Mesodermal cell (in vitro differentiated cells): ENCODE measurements around the gene POR.
"Not testable (repeated sequence)": the region's sequence is repeated elsewhere in the genome, so short reads cannot be mapped to it uniquely, and the experiment has no call there.

ENCODE experiments used
- H3K27ac ChIP-seq: 2 replicates; pipeline ENCODE4 v1.7.0; 2013; ENCODE audit warnings: mild to moderate bottlenecking, low read depth, low read length, moderate library complexity; ENCODE audit not compliant: severe bottlenecking
- H3K36me3 ChIP-seq: 2 replicates; pipeline ENCODE4 v1.7.1; 2013; ENCODE audit warnings: mild to moderate bottlenecking, low read length, moderate library complexity; ENCODE audit not compliant: control insufficient read depth, insufficient read depth
- H3K4me1 ChIP-seq: one replicate; pipeline ENCODE4 v1.7.1; 2013; ENCODE audit warnings: mild to moderate bottlenecking, low read length; ENCODE audit not compliant: insufficient read depth, control insufficient read depth, poor library complexity, severe bottlenecking
- H3K4me3 ChIP-seq: 2 replicates; pipeline ENCODE4 v1.7.0; 2013; ENCODE audit warnings: low read length, control low read depth, mild to moderate bottlenecking; ENCODE audit not compliant: insufficient read depth, poor library complexity, severe bottlenecking; ENCODE audit errors: extremely low read depth
- H3K9me3 ChIP-seq: 2 replicates; pipeline ENCODE4 v1.7.1; 2013; ENCODE audit warnings: mild to moderate bottlenecking, low read length, moderate library complexity; ENCODE audit not compliant: control insufficient read depth
- WGBS, 2 experiments: methylation state at CpG; one replicate each; pipeline ENCODE4 v1.1.5; 2013; ENCODE audit warnings: missing lambda C conversion rate in 2 of 2; ENCODE audit not compliant: insufficient coverage in 2 of 2; 5-methylcytosine and 5-hydroxymethylcytosine counted together

Gene POR

DNA sequence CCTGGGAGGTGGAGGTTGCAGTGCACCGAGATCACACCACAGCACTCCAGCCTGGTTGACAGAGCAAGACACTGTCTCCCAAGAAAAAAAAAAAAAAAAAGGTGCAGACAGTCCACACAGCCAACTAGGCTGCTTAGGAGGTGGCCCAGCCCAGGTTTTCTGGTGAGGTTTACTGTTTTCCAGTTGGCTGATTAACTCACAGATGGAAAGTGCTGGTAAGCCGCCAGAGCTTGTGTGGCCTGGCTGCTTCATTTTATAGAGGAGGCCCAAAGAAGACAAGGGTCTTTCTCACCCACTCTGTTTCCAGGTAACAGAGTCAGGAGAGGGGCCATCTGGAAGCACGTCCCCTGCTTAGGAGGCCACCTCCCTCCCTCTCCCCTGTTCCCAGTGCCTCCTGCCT is 29.9 kb upstream of the POR start:
- 100% methylated on average over 1 to 2 of the region's 3 CpGs for WGBS, 2 experiments
- peaks cover 79% of the 10 kb centered on the region for H3K36me3 ChIP-seq
- peaks cover 5% of the 10 kb centered on the region for H3K4me1 ChIP-seq
- H3K4me3 ChIP-seq, result no peak overlapping the region
- no peak overlapping the region for H3K27ac ChIP-seq
- no peaks in the 10 kb centered on the region for H3K9me3 ChIP-seq

DNA sequence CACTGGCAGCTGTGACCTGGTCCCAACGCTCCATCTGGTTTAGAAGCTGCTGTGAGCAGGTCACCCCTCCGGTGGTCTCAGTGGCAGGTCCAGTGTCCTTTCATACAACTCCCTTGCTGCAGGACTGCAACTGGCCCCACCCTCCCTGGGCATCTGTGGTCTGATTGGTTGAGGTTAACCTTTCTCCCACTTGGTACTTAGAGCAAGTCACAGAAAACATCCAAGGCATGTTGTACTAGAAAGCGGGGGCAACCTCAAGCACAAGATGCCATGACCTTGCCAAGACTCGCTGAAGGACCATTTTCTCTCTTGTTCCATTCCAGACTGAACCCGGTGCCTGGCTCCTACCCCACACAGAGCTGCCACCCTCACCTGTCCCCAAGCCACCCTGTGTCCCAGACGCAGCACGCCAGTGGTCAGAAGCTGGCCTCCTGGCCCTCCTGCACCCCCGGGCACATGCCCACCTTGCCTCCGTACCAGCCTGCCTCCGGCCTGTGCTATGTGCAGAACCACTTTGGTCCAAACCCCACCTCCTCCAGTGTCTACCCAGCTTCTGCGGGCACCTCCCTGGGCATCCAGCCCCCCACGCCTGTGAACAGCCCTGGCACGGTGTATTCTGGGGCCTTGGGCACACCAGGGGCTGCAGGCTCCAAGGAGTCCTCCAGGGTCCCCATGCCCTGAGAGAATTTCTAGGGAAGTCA is 27.1 kb upstream of the POR start:
- no peak overlapping the region for H3K27ac ChIP-seq
- no peaks in the 10 kb centered on the region for H3K9me3 ChIP-seq
- H3K36me3 ChIP-seq, result peaks cover 60% of the 10 kb centered on the region
- 92 to 96% methylated on average over 8 to 10 of the region's 13 CpGs for whole genome bisulfite sequencing, 2 experiments
- H3K4me1 ChIP-seq, result no peaks in the 10 kb centered on the region
- H3K4me3 ChIP-seq, result no peak overlapping the region

DNA sequence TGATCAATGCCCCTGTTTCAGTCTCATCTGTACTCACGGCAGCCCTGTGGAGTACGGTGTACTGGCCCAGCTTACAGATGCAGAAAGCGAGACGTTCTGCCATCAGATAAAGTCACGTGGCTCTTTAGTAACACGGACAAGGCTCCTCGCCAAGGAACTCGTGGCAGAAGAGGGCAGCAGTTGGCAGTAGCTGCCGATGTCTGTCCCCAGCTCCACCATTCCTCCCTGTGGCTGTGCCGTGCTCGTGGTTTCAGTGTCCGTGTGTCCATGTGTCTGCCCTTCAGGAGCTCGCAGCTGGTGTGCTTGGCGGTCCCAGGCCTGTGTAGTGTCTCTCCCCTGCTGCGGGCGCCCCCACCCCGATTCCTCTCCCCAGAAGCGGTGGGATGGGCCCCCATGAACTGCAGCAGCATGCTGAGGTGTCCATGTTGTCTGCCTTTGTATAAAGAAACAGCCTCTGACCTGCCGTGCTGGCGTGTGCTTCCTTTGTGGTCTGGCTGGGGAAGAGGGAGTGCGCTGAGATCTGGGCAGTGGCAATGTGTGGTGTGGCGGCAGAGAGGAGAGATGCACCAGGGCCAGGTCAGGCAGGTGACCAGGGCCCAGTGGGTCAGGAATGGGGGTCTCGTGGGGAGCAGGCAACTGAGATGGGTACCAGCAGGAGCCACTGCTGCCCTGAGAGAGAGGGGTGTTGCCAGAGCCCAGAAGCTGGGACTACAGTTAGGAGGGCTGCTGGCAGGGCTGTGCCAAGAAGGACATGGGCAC is 26.3 kb upstream of the POR start:
- Histone ChIP-seq H3K9me3 (no peaks in the 10 kb centered on the region), H3K4me1 (no peaks in the 10 kb centered on the region), H3K4me3 (no peak overlapping the region), H3K36me3 (peaks cover 51% of the 10 kb centered on the region), H3K27ac (no peak overlapping the region)
- 94 to 97% methylated on average over 20 to 23 of the region's 23 CpGs for WGBS, 2 experiments

DNA sequence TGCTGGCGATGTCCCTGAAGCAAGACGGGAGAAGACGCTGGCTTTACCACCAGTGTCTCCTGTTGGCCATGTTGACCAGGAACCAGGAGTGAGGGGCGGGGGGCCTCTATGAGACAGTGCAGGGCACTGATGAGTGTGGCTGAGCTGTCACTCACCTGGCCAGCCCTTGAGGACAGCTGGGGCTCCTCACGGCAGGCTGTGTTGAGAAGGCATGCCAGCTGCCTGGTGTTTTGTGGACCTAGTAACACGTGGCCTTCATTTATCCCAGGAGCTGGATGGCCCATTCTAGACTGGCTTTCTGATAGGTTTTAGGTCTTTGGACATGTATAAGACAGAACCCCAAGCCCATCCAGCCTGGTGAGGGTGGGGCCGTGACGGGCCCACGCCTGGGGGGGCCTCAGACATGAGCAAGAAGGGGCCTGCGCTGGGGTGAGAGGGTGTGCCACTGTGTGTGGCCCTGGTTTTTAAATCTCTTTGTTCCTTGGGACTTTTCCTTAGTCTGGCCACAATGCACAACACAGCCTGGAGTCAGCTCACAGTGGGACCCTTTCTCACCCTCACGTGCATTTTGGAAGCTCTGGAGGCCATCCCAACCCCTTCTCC is 25.6 kb upstream of the POR start:
- 92 to 99% methylated on average over 8 of the region's 11 CpGs for whole genome bisulfite sequencing, 2 experiments
- Histone ChIP-seq H3K4me3 (no peak overlapping the region), H3K4me1 (no peaks in the 10 kb centered on the region), H3K27ac (no peak overlapping the region), H3K9me3 (no peaks in the 10 kb centered on the region), H3K36me3 (peaks cover 44% of the 10 kb centered on the region)

DNA sequence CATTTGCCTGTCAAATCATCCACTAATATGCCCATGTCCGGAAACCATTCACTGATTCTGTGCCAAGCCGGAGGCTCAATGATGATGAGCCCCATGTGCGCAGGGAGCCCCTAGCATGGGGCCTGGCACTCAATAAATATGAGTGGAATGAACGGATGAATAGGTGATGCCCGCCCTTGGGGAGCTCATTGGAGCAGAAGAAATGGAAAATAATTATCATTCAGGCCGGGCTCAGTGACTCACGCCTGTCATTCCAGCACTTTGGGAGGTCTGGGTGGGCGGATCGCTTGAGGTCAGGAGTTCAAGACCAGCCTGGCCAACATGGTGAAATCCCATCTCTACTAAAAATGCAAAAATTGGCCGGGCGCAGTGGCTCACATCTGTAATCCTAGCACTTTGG is 25.1 kb upstream of the POR start:
- no peaks in the 10 kb centered on the region for H3K4me1 ChIP-seq

DNA sequence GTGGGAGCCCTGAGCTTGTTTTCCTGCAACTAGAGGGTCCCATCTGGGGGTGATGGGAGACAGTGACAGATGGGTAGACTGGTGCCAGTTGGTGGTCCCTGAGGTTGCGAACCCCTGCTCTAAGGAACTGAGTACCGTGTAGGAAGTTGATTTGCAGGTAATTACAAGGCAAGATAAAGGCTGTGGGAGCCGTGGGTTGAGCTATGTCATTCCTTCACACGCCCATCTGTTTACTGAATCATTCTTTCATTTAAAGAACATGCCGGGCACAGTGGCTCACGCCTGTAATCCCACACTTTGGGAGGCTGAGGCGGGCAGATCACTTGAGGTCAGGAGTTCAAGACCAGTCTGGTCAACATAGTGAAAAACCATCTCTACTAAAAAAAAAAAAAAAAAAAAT is 23.7 kb upstream of the POR start:
- not testable (repeated sequence) for H3K27ac ChIP-seq, H3K4me1 ChIP-seq, H3K9me3 ChIP-seq, H3K4me3 ChIP-seq
- H3K36me3 ChIP-seq, result peaks cover 25% of the 10 kb centered on the region
- WGBS, 2 experiments, result 83 to 88% methylated on average over 3 to 6 of the region's 7 CpGs

More for the DNA sequence above, 25.1 kb upstream of the POR start:
- WGBS, 2 experiments, result 89 to 96% methylated on average over 8 to 10 of the region's 11 CpGs
- H3K4me3 ChIP-seq, result no peak overlapping the region
- H3K36me3 ChIP-seq, result peaks cover 39% of the 10 kb centered on the region
- H3K9me3 ChIP-seq, result no peaks in the 10 kb centered on the region
- H3K27ac ChIP-seq, result no peak overlapping the region

DNA sequence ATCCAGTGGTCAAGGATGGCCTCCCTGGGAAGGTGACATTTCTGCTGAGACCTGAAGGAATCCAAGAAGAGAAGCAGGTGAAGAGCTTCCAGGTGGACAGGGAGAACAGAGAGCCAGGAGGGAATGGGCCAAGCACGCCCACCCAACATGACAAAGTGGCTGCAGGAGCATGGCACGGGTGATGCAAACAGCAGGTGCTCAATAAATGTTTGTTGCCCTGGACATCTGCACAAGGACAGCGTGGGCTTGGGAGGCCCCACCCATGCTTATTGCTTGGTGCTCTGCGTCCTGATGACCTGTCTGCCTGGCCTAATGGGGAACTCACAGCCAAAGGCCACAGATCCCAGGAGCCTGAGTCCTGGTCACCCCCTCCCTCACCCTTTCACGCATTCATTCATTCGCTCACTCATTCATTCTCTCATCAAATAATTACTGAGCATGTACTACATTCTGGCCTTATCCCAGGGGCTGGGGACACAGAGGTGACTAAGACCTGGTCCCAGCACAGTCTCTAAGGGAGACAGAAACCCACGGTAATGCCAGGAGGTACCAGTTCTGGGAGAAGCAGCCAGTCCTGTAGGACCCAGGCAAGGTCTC is 23.0 kb upstream of the POR start:
- H3K4me3 ChIP-seq, result no peak overlapping the region
- WGBS, 2 experiments, result 93 to 97% methylated on average over 6 to 7 of the region's 7 CpGs
- no peaks in the 10 kb centered on the region for H3K9me3 ChIP-seq
- no peak overlapping the region for H3K27ac ChIP-seq
- no peaks in the 10 kb centered on the region for H3K4me1 ChIP-seq
- H3K36me3 ChIP-seq, result peaks cover 20% of the 10 kb centered on the region

DNA sequence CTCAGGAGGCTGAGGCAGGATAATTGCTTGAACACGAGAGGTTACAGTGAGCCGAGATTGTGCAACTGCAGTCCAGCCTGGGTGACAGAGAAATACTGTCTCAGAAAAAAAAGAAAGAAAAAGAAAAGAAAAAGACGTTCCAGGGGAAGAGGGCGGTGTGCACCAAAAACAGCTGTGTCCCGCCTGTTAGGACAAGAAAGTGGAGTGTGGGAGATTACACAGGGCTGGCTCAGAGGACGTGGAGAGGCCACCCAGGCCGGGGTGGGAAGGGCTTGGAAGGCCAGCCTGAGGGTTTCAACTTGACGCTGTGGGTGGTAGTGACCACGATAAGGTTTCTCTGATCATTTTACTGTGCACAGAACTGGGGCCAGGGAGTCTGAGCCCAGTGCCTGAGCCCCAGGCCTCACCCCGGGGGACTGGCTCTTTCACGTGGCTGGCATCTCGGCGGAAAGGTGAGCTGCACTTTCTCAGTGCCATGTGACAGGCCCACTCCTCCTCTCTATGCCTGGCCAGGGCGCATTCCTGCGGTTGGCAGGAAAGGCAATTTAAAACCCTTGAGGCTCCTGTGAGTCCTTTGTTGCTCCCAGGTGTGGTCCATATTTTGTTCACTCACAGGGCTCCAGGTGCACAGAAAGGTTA is 22.2 kb upstream of the POR start:
- 88% methylated on average over 13 to 15 of the region's 15 CpGs for WGBS, 2 experiments
- Histone ChIP-seq H3K9me3 (no peaks in the 10 kb centered on the region), H3K27ac (no peak overlapping the region), H3K36me3 (peaks cover 13% of the 10 kb centered on the region), H3K4me3 (no peak overlapping the region), H3K4me1 (no peaks in the 10 kb centered on the region)

DNA sequence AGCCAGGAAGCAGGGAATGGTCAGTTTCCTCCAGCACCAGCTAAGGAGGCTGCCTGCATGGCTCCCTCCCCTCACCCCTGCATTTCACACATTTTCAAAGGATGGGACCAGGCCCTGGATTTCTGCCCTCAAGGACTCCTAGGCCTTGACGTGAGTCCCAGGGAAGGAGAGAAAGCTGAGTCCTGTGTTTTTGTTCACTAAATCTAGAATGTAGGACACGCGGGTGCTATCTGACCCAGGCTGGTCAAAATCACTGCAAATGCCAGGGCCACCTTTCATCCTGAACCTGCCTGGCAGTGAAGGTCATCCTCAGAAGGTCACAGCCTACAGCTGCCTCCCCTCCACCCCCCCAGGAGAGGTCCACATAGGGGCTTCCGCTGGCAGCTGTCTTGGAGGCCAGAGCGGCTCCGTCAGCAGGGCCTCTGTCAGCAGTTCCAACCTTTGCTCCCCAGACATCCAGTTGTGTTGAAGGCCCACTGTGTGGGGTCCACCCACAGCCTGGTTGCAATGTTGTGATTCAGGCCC is 18.1 kb upstream of the POR start:
- 82 to 100% methylated on average over 5 of the region's 6 CpGs for WGBS, 2 experiments
- no peak overlapping the region for H3K27ac ChIP-seq
- no peaks in the 10 kb centered on the region for H3K4me1 ChIP-seq
- H3K36me3 ChIP-seq, result no peaks in the 10 kb centered on the region
- H3K4me3 ChIP-seq, result no peak overlapping the region
- no peaks in the 10 kb centered on the region for H3K9me3 ChIP-seq

DNA sequence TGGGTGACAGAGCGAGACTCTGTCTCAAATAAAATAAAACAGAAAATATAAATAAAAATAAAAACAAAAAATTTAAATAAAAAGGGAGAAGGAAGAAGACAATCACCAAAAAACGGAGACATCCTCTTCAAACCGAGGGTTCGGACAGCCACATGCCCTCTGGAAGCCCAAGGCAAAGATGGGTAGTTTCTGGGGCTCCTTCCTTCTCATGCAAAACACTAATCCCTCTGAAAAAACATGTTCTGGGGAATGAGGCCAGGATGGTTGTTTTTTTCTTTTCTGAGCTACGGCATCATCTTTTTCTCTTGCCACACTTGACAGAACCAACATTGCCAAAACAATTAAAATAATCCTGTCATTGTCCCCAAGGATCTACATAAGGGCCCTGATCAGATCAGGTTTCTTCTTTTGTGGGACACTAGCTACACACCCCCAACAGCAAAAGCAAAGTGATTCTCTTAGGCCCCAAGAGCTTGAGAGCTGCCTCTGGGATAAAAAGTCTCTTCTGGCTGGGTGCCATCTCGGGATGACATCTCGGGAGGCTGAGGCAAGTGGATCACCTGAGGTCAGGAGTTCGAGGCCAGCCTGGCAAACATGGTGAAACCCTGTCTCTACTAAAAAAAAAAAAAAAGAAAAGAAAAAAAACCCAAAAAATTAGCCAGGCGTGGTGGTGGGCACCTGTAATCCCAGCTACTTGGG is 14.2 kb upstream of the POR start:
- no peaks in the 10 kb centered on the region for H3K9me3 ChIP-seq
- H3K36me3 ChIP-seq, result no peaks in the 10 kb centered on the region
- H3K4me1 ChIP-seq, result no peaks in the 10 kb centered on the region
- WGBS, 2 experiments, result 89 to 100% methylated on average over 3 of the region's 9 CpGs
- no peak overlapping the region for H3K4me3 ChIP-seq
- H3K27ac ChIP-seq, result no peak overlapping the region
